OCI-LY1 (cell line): ENCODE measurements around the gene MAGI1.

Source experiments
- H2AFZ ChIP-seq: fragments of 200-600 bp; sonication (generic), shearing (Covaris generic); 2 replicates; pipeline ENCODE4 v1.6.0; 2014; ENCODE audit warnings: antibody characterized with exemption, mild to moderate bottlenecking, low read length
- H3F3A ChIP-seq: fragments of 200-600 bp; sonication (generic), shearing (Covaris generic); 2 replicates; pipeline ENCODE4 v1.6.0; 2014; ENCODE audit warnings: mild to moderate bottlenecking, antibody characterized with exemption, low read length, moderate library complexity; ENCODE audit not compliant: insufficient read depth
- H3K27ac ChIP-seq: fragments of 200-600 bp; sonication (generic); 2 replicates; pipeline ENCODE4 v1.5.1; 2014; ENCODE audit warnings: low read length, mixed run types, mild to moderate bottlenecking, low read depth; ENCODE audit not compliant: poor library complexity, severe bottlenecking
- H3K27me3 ChIP-seq: fragments of 200-600 bp; sonication (generic); 2 replicates; pipeline ENCODE4 v1.6.0; 2014; ENCODE audit warnings: antibody characterized with exemption, mild to moderate bottlenecking, low read length, moderate library complexity; ENCODE audit not compliant: insufficient read depth
- H3K36me3 ChIP-seq: fragments of 200-600 bp; sonication (generic); 2 replicates; pipeline ENCODE4 v1.6.1; 2014; ENCODE audit warnings: mild to moderate bottlenecking, antibody characterized with exemption, low read length, moderate library complexity, mixed read lengths; ENCODE audit not compliant: insufficient read depth
- H3K4me1 ChIP-seq: fragments of 200-600 bp; sonication (generic); 2 replicates; pipeline ENCODE4 v1.5.1; 2014; ENCODE audit warnings: mild to moderate bottlenecking, low read length, moderate library complexity; ENCODE audit not compliant: insufficient read depth, severe bottlenecking
- H3K4me2 ChIP-seq: fragments of 200-600 bp; sonication (generic), shearing (Covaris generic); 2 replicates; pipeline ENCODE4 v1.6.1; 2014; ENCODE audit warnings: low read length
- H3K4me3 ChIP-seq: fragments of 200-600 bp; sonication (generic); 2 replicates; pipeline ENCODE4 v1.5.1; 2014; ENCODE audit warnings: low read length, low read depth, mild to moderate bottlenecking, mixed read lengths; ENCODE audit not compliant: poor library complexity, severe bottlenecking
- H3K79me2 ChIP-seq: fragments of 200-600 bp; shearing (Covaris generic); 2 replicates; pipeline ENCODE4 v1.6.1; 2016; ENCODE audit warnings: mixed run types, low read length, mixed read lengths; ENCODE audit not compliant: insufficient read depth
- H3K9ac ChIP-seq: fragments of 200-600 bp; sonication (generic), shearing (Covaris generic); 2 replicates; pipeline ENCODE4 v1.6.1; 2014; ENCODE audit warnings: mild to moderate bottlenecking, low read length, mixed read lengths
- H3K9me2 ChIP-seq: fragments of 200-600 bp; sonication (generic), shearing (Covaris generic); 2 replicates; pipeline ENCODE4 v1.6.1; 2014; ENCODE audit warnings: low read depth, mild to moderate bottlenecking, low read length, mixed read lengths
- H3K9me3 ChIP-seq: fragments of 200-600 bp; shearing (Covaris generic); 2 replicates; pipeline ENCODE4 v1.6.1; 2014; ENCODE audit warnings: low read length, mixed read lengths
- H4K20me1 ChIP-seq: fragments of 200-600 bp; sonication (generic), shearing (Covaris generic); 2 replicates; pipeline ENCODE4 v1.6.0; 2016; ENCODE audit warnings: mild to moderate bottlenecking, low read length; ENCODE audit not compliant: insufficient read depth
- CTCF ChIP-seq: fragments of 200-600 bp; sonication (generic), shearing (Covaris generic); IDR thresholded peaks from 2 replicates; pipeline ENCODE4 v1.5.1; 2017; ENCODE audit warnings: mild to moderate bottlenecking, antibody characterized with exemption, low read length, moderate library complexity, mixed read lengths
- EZH2 ChIP-seq: fragments of 200-600 bp; sonication (generic), shearing (Covaris generic); IDR thresholded peaks from 2 replicates; pipeline ENCODE4 v1.8.0; 2017; ENCODE audit warnings: borderline replicate concordance, mixed run types, mild to moderate bottlenecking, antibody characterized with exemption, low read length, moderate library complexity, mixed read lengths

The MAGI1 gene

GRCh38 chr3:65734792-65735191 is 303.9 kb downstream of the MAGI1 start:
- no peaks in the 10 kb centered on the region for H4K20me1 ChIP-seq
- no peaks in the 10 kb centered on the region for H3K9me3 ChIP-seq
- no peaks in the 10 kb centered on the region for H3K79me2 ChIP-seq
- no peak overlapping the region for H3K4me2 ChIP-seq
- no peak overlapping the region for H3K27ac ChIP-seq
- no peaks in the 10 kb centered on the region for H3K9me2 ChIP-seq
- no peak overlapping the region for H3K4me3 ChIP-seq
- TF ChIP-seq CTCF (no peak), EZH2 (no peak)
- H3F3A ChIP-seq, result no peaks in the 10 kb centered on the region
- H3K4me1 ChIP-seq, result no peaks in the 10 kb centered on the region
- H3K9ac ChIP-seq, result no peak overlapping the region
- H2AFZ ChIP-seq, result no peak overlapping the region
- H3K36me3 ChIP-seq, result no peaks in the 10 kb centered on the region
- H3K27me3 ChIP-seq, result no peaks in the 10 kb centered on the region

DNA sequence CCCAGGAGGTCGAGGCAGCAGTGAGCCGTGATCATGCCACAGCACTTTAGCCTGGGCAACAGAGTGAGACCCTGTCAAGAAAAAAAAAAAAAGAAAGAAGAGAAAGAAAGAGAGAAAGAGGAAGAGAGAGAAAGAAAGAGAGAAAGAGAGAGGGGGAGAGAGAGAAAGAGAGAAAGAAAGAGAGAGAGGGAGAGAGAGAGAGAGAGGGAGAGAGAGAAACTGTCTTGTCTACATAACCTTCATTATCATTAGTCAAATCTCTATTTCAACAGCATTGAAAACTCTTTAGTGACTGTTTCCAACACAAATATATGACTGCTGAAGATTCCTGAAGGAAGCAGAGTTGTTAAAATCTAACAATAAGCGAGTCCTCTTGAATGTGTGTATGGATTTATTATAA is 304.3 kb downstream of the MAGI1 start:
- Histone ChIP-seq H3K27ac (no peak overlapping the region), H3K27me3 (no peaks in the 10 kb centered on the region), H4K20me1 (no peaks in the 10 kb centered on the region), H3K4me3 (no peak overlapping the region), H3K36me3 (no peaks in the 10 kb centered on the region), H3K4me2 (no peak overlapping the region), H3K79me2 (no peaks in the 10 kb centered on the region), H2AFZ (no peak overlapping the region), H3K9me3 (no peaks in the 10 kb centered on the region), H3F3A (no peaks in the 10 kb centered on the region), H3K9ac (no peak overlapping the region), H3K9me2 (no peaks in the 10 kb centered on the region), H3K4me1 (no peaks in the 10 kb centered on the region)
- TF ChIP-seq EZH2 (no peak), CTCF (no peak)

DNA sequence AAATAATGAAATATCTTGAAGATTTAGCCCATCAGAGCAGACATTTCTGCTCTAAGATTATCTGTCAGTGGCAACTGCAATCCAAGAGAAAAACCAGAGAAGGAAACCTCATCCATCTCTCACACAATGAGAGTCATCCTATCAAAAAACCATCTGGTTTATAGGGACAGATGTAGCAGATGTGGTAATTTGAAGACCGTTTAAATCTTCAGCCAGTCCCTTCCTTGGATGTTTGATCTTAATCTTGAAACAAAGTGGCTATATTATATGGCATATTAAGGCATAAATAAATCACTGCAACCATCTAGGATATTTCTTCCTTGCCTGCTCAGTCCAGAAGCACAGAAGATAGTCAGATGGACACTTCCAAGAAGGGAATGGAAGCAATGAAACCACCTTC is 305.3 kb downstream of the MAGI1 start:
- no peaks in the 10 kb centered on the region for H4K20me1 ChIP-seq
- no peak overlapping the region for H3K9ac ChIP-seq
- H3K4me3 ChIP-seq, result no peak overlapping the region
- no peaks in the 10 kb centered on the region for H3K27me3 ChIP-seq
- H3K4me2 ChIP-seq, result no peak overlapping the region
- no peak overlapping the region for H3K27ac ChIP-seq
- H3K9me3 ChIP-seq, result no peaks in the 10 kb centered on the region
- no peaks in the 10 kb centered on the region for H3K9me2 ChIP-seq
- H3K36me3 ChIP-seq, result no peaks in the 10 kb centered on the region
- TF ChIP-seq CTCF (no peak), EZH2 (no peak)
- H2AFZ ChIP-seq, result no peak overlapping the region
- no peaks in the 10 kb centered on the region for H3K4me1 ChIP-seq
- no peaks in the 10 kb centered on the region for H3F3A ChIP-seq
- no peaks in the 10 kb centered on the region for H3K79me2 ChIP-seq
